CD4-positive, alpha-beta T cell treated with Interleukin-17A for 1 hour (primary cell): ENCODE results near the gene ZBTB16.

ENCODE experiments used
- DNase-seq: peaks from one replicate; pipeline ENCODE4 v3.0.0-alpha.2; 2020

ZBTB16 gene

DNA sequence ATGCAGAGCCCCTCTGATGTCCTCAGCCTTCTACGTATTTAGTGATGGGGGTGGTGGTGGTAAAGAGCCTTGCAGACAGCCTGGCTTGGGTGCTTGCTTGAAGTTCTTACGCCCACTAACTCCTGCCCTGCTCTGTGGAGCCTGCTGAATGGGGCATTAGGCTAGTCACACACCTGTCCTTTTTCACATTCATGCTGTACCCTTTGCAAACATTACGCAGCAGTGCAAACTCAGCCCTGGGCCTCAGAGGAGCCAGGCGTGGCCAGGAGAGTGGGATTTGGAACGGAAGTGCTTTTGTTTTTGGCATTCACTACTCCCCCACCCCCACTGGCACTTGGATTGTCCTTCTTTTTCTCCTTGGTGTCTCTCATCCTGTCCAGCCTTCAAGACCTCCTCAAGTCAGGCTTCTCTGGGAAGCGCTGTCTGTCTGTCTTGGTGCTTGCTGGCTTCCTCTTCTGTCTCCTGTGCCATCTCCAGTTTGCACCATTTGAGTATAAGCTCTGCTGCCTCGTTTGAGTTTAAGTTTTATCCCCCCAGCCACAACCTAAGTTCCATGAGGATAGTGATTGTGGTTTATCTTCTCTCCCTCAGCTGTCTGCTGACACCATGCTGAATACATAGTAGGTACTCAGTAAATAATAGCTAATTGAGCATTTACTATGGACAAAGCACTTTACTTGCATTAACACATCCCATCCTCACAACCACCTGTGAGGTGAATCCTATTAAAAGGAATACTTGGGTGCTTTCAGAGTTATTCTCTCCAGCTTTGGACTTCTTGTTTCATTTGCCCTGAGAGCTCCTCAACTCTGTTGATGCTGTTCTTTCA lies 26.7 kb downstream of the ZBTB16 start:
- DNase-seq = no peak

DNA sequence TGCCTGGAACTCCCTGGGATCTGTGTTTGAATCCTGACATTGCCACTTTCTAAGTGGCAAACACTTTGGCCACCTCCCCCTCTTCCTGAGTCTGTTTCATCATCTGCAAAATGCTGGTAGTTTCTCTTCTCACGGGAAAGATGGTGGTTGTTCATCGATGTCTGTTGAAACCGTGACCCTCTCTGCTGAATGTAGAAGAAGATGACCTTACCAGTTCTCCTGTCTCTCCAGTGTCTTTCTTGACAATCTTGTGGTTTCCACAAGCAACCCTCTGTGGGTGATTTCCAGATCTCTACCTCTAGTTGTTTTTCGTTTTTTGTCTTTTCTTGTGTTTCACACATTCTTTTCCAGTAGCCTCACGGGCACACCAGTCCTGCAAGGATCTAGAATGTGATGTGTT lies 27.5 kb downstream of the ZBTB16 start:
- DNase-seq = no peak

- no peak for DNase-seq
Observed at GRCh38 chr11:114088216-114088615, 28.7 kb downstream of the ZBTB16 start.

DNA sequence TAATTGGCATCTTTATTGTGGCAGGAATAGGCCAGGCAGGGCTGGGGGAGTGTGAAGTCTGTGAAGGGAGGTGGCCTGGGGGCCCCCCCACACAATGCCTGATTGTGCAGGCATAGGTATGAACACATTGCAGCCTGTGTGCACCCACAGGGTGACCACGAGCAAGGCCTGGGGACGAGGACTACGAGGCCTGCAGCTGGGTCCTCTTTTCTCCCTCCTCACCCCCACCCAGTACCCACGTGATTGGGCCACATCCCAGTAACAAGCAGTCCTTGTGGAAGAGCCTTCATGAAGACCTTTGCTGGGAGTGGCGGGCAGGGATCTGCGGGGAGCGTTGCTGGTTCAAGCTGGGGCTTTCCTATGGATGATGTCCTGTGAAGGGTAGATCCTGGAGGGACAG lies 29.3 kb downstream of the ZBTB16 start:
- DNase-seq = no peak

- DNase-seq = no peak
Observed at GRCh38 chr11:114089748-114090147, 30.2 kb downstream of the ZBTB16 start.

GRCh38 chr11:114090225-114090910 lies 30.9 kb downstream of the ZBTB16 start:
- no peak for DNase-seq

- DNase-seq = no peak
Observed at GRCh38 chr11:114090976-114091375, 31.5 kb downstream of the ZBTB16 start.

GRCh38 chr11:114091516-114092397 lies 32.2 kb downstream of the ZBTB16 start:
- DNase-seq = no peak

GRCh38 chr11:114092478-114092877 lies 33.0 kb downstream of the ZBTB16 start:
- DNase-seq = no peak

- no peak for DNase-seq
Observed at GRCh38 chr11:114092953-114093352, 33.4 kb downstream of the ZBTB16 start.

- no peak for DNase-seq
Observed at GRCh38 chr11:114094516-114094915, 35.0 kb downstream of the ZBTB16 start.

DNA sequence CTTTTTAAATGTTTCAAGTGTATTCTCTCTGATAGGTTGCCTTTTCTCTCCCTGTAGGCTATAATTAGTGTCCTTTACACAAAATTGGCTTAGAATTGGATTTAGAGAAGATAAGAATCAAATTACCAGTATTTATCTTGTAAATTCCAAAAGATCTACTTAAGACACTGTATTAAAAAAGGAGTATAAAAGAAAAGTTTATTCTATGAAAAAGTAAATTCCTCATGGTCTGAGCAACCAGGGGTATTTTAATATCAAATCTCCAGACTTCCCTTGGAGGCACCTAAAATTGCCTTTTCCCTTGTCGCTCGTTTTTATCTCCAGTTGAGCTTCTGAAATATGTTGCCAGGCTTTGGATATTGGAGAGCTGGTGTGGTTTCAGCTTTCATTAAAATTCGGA lies 36.4 kb downstream of the ZBTB16 start:
- no peak for DNase-seq

DNA sequence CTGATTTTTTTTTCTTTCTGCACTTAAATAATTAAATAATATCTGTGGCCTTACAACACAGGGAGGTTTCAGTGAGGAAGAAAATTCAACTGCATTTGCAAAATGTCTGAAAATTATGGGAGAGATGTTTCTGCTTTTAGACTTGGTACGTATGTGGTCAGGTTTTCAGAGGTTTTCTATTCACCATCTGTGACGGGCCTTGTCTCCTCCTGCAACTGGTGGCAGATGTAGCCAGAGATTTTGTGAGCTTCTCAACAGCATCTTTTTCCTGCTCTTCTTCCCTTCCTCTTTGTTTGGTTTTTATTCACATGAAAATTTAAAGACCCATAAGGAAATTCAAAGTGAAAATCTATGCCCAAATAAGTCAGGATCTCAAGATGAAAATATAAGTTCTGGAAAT lies 38.3 kb downstream of the ZBTB16 start:
- no peak for DNase-seq

GRCh38 chr11:114098927-114099326 lies 39.4 kb downstream of the ZBTB16 start:
- no peak for DNase-seq

DNA sequence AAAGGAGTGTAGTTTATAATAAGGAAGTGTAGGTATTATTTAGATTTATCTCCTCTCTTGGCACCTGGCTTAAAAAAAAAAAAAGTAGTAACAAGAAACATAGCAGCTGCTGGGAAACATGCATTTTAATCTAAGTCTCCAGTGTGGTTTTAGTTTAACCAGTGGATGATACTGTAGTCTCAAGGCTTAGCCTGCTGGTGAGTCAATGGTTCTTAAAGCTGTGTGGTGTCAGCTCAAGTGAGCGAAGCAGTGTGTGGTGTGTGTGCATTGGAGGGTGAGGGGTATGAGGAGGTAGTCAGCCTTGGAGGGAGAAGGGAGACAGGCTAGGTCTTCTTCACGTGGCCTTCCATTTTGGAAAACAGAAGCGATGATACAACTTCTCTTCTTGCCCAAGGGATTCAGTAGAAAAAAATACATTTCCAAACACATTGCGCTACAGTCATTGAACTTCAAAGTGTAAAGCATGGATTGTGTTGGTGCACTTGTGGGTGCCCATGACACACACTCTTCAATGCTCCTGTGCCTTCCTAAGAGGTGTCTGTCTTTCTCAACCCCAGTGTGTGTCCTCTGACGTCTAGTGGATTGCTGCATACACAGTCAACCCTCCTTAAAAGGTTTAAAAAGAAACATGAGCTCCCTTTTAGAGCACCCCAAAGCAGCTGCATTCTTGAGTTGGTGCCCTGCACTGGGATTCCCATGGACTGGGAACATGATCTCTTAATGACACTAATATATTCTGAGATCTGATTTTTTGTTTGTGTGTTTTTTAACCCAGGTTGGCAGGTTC lies 40.1 kb downstream of the ZBTB16 start:
- DNase-seq = no peak

- peak; percentile 41 for DNase-seq
Observed at GRCh38 chr11:114102993-114103896, 43.7 kb downstream of the ZBTB16 start.

GRCh38 chr11:114105611-114106010 lies 46.1 kb downstream of the ZBTB16 start:
- DNase-seq = no peak

DNA sequence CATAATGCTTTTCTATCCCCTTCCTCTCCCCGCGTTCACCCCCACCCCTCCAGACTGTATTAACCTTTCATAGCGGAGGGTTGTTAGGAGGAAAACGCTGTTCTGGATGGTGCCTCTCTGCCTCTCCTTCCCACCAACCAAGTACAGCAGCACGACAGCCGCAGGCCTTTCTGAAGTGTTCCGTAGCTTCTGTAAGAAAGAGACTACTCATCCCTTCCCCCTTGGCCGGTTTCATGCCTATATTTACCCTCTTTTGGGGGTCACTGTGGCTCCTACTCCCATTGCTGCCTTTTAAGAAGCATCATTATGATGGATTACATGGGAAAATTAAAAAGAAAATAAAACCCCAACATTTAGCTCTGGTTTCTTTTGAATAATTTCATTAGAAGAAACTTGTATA lies 46.5 kb downstream of the ZBTB16 start:
- no peak for DNase-seq

- DNase-seq = no peak
Observed at GRCh38 chr11:114106986-114107385, 47.5 kb downstream of the ZBTB16 start.

GRCh38 chr11:114108501-114109205 lies 49.1 kb downstream of the ZBTB16 start:
- no peak for DNase-seq
